Nephron (organoid): ENCODE results near the gene RNF4.

Source experiments
- H3K27ac Mint-ChIP-seq, 3 experiments: 2 replicates each; pipeline ENCODE4 v1.8.0; 2020; ENCODE audit warnings: mixed read lengths in 3 of 3, mild to moderate bottlenecking in 2 of 3, moderate library complexity in 1 of 3
- H3K27me3 Mint-ChIP-seq: 2 replicates; pipeline ENCODE4 v1.8.0; 2021; ENCODE audit warnings: low read depth, mild to moderate bottlenecking, moderate library complexity, mixed read lengths
- H3K36me3 Mint-ChIP-seq: 2 replicates; pipeline ENCODE4 v1.8.0; 2020; ENCODE audit warnings: low read depth, mixed read lengths
- H3K4me1 Mint-ChIP-seq: 2 replicates; pipeline ENCODE4 v1.8.0; 2020; ENCODE audit warnings: mixed read lengths
- H3K4me3 Mint-ChIP-seq, 3 experiments: 2 replicates each; pipeline ENCODE4 v1.8.0; 2020; ENCODE audit warnings: mild to moderate bottlenecking in 3 of 3, mixed read lengths in 3 of 3, moderate library complexity in 2 of 3
- H3K9me3 Mint-ChIP-seq: 2 replicates; pipeline ENCODE4 v1.8.0; 2020; ENCODE audit warnings: mixed read lengths
- CTCF ChIP-seq, 3 experiments: fragments of 200-600 bp; sonication (generic); IDR thresholded peaks; one replicate each; pipeline ENCODE4 v1.5.0; 2021; ENCODE audit warnings: antibody characterized with exemption in 3 of 3; ENCODE audit not compliant: unreplicated experiment in 3 of 3

Gene RNF4

GRCh38 chr4:2468456-2469191 is at the start of gene RNF4:
Gene RNF4, plus strand, starts transcription at chr4:2469106. Its CDS starts 21,388 bp downstream, at chr4:2490494.
- peaks cover 43% of the 10 kb centered on the region for H3K36me3 Mint-ChIP-seq

GRCh38 chr4:2419814-2420213 is 49.1 kb upstream of the RNF4 start:
- Mint-ChIP-seq H3K4me3 (peak overlapping the region; percentile 83 to 86 (median 84)), H3K36me3 (no peaks in the 10 kb centered on the region), H3K4me1 (peaks cover 25% of the 10 kb centered on the region), H3K9me3 (no peaks in the 10 kb centered on the region), H3K27me3 (peaks cover 83% of the 10 kb centered on the region), H3K27ac (no peak overlapping the region)
- TF ChIP-seq CTCF (IDR thresholded peaks at IDR 0.05; ENCODE audit: unreplicated experiment in 3 of 3): no peak

More at GRCh38 chr4:2468456-2469191, at the start of gene RNF4:
- Mint-ChIP-seq H3K27ac (peak within 1 kb of the TSS; percentile 96 to 99 (median 98)), H3K27me3 (peaks cover 3% of the 10 kb centered on the region), H3K4me3 (peak within 1 kb of the TSS; percentile 96 to 98 (median 97)), H3K9me3 (peaks cover 11% of the 10 kb centered on the region), H3K4me1 (peaks cover 24% of the 10 kb centered on the region)
- no peak for TF ChIP-seq CTCF (IDR thresholded peaks at IDR 0.05; ENCODE audit: unreplicated experiment in 3 of 3)

- no peak for TF ChIP-seq CTCF (IDR thresholded peaks at IDR 0.05; ENCODE audit: unreplicated experiment in 3 of 3)
- Mint-ChIP-seq H3K4me1 (peaks cover 11% of the 10 kb centered on the region), H3K27ac (no peak overlapping the region), H3K27me3 (peaks cover 64% of the 10 kb centered on the region), H3K36me3 (no peaks in the 10 kb centered on the region), H3K4me3 (no peak overlapping the region), H3K9me3 (no peaks in the 10 kb centered on the region)
Measured at GRCh38 chr4:2421928-2422327, 47.0 kb upstream of the RNF4 start.

- Mint-ChIP-seq H3K9me3 (no peaks in the 10 kb centered on the region), H3K36me3 (no peaks in the 10 kb centered on the region), H3K27ac (no peak overlapping the region), H3K27me3 (peaks cover 57% of the 10 kb centered on the region), H3K4me1 (peaks cover 11% of the 10 kb centered on the region), H3K4me3 (no peak overlapping the region)
- no peak for TF ChIP-seq CTCF (IDR thresholded peaks at IDR 0.05; ENCODE audit: unreplicated experiment in 3 of 3)
Measured at GRCh38 chr4:2423066-2423465, 45.8 kb upstream of the RNF4 start.

GRCh38 chr4:2423695-2424094 is 45.2 kb upstream of the RNF4 start:
- Mint-ChIP-seq H3K27ac (no peak overlapping the region), H3K4me3 (no peak overlapping the region), H3K36me3 (no peaks in the 10 kb centered on the region), H3K9me3 (no peaks in the 10 kb centered on the region), H3K27me3 (peaks cover 58% of the 10 kb centered on the region), H3K4me1 (peaks cover 11% of the 10 kb centered on the region)
- no peak for TF ChIP-seq CTCF (IDR thresholded peaks at IDR 0.05; ENCODE audit: unreplicated experiment in 3 of 3)

GRCh38 chr4:2424581-2424980 is 44.3 kb upstream of the RNF4 start:
- TF ChIP-seq CTCF (IDR thresholded peaks at IDR 0.05; ENCODE audit: unreplicated experiment in 3 of 3): no peak
- no peaks in the 10 kb centered on the region for H3K9me3 Mint-ChIP-seq
- peaks cover 49% of the 10 kb centered on the region for H3K27me3 Mint-ChIP-seq
- peaks cover 6% of the 10 kb centered on the region for H3K4me1 Mint-ChIP-seq
- H3K36me3 Mint-ChIP-seq: no peaks in the 10 kb centered on the region
- H3K4me3 Mint-ChIP-seq: no peak overlapping the region
- no peak overlapping the region for H3K27ac Mint-ChIP-seq
